H9 (cell line): ENCODE data around the gene PLD1. TPM values are rescaled to one million over a fixed set of nuclear protein-coding genes. Genes with fewer than 3 reads are reported as not detected.

Experiments
- DNase-seq: peaks from one replicate; pipeline ENCODE4 v3.0.0-alpha.2; 2017
- H2AFZ ChIP-seq: one replicate; pipeline ENCODE4 v1.6.1; 2013; ENCODE audit warnings: mild to moderate bottlenecking, low read length, control low read depth, moderate library complexity
- H2AK5ac ChIP-seq: 2 replicates; pipeline ENCODE4 v1.6.1; 2013; ENCODE audit warnings: low read length, control low read depth, mixed read lengths; ENCODE audit not compliant: insufficient read length
- H2BK120ac ChIP-seq: one replicate; pipeline ENCODE4 v1.6.1; 2013; ENCODE audit warnings: low read depth, mild to moderate bottlenecking, low read length, control low read depth, inconsistent platforms; ENCODE audit not compliant: poor library complexity, severe bottlenecking
- H2BK12ac ChIP-seq: 2 replicates; pipeline ENCODE4 v1.6.1; 2013; ENCODE audit warnings: low read length, control low read depth, mixed read lengths, low read depth; ENCODE audit not compliant: insufficient read length
- H2BK15ac ChIP-seq: 2 replicates; pipeline ENCODE4 v1.6.1; 2013; ENCODE audit warnings: low read depth, low read length, control low read depth
- H2BK20ac ChIP-seq: one replicate; pipeline ENCODE4 v1.6.1; 2013; ENCODE audit warnings: low read depth, mild to moderate bottlenecking, low read length, control low read depth, inconsistent platforms; ENCODE audit not compliant: poor library complexity, severe bottlenecking
- H2BK5ac ChIP-seq: 2 replicates; pipeline ENCODE4 v1.6.1; 2013; ENCODE audit warnings: low read length, control low read depth, mixed read lengths; ENCODE audit not compliant: insufficient read length
- H3K14ac ChIP-seq: 2 replicates; pipeline ENCODE4 v1.6.1; 2013; ENCODE audit warnings: low read length, control low read depth; ENCODE audit not compliant: insufficient read depth
- H3K18ac ChIP-seq: 2 replicates; pipeline ENCODE4 v1.6.1; 2013; ENCODE audit warnings: low read depth, mild to moderate bottlenecking, mixed read lengths, low read length, control low read depth; ENCODE audit not compliant: insufficient read length
- H3K23ac ChIP-seq: 2 replicates; pipeline ENCODE4 v1.6.1; 2013; ENCODE audit warnings: low read length, control low read depth, mixed read lengths, low read depth; ENCODE audit not compliant: insufficient read length
- H3K23me2 ChIP-seq: 2 replicates; pipeline ENCODE4 v1.6.1; 2013; ENCODE audit warnings: low read depth, mild to moderate bottlenecking, mixed read lengths, low read length, control low read depth; ENCODE audit not compliant: insufficient read length, poor library complexity, severe bottlenecking
- H3K27ac ChIP-seq: 2 replicates; pipeline ENCODE4 v1.5.1; 2013; ENCODE audit warnings: low read length, control low read depth, mixed read lengths, low read depth; ENCODE audit not compliant: insufficient read length
- H3K27me3 ChIP-seq: 2 replicates; pipeline ENCODE4 v1.6.1; 2013; ENCODE audit warnings: low read length, control low read depth, inconsistent platforms; ENCODE audit not compliant: insufficient read depth
- H3K4ac ChIP-seq: 2 replicates; pipeline ENCODE4 v1.6.1; 2013; ENCODE audit warnings: low read depth, mild to moderate bottlenecking, control low read depth, inconsistent platforms, low read length, moderate library complexity
- H3K4me1 ChIP-seq: 2 replicates; pipeline ENCODE4 v1.6.1; 2013; ENCODE audit warnings: low read length, control low read depth, inconsistent platforms; ENCODE audit not compliant: insufficient read depth
- H3K4me2 ChIP-seq: 2 replicates; pipeline ENCODE4 v1.6.1; 2013; ENCODE audit warnings: low read length, control low read depth, mixed read lengths; ENCODE audit not compliant: insufficient read length, insufficient read depth
- H3K56ac ChIP-seq: 2 replicates; pipeline ENCODE4 v1.6.1; 2013; ENCODE audit warnings: low read depth, mild to moderate bottlenecking, mixed read lengths, low read length, control low read depth; ENCODE audit not compliant: insufficient read length
- H3K79me1 ChIP-seq: 2 replicates; pipeline ENCODE4 v1.6.1; 2013; ENCODE audit warnings: low read depth, mild to moderate bottlenecking, moderate library complexity, low read length, control low read depth, inconsistent platforms; ENCODE audit not compliant: insufficient read depth, poor library complexity, severe bottlenecking
- H3K79me2 ChIP-seq: 2 replicates; pipeline ENCODE4 v1.6.1; 2013; ENCODE audit warnings: low read length, control low read depth, inconsistent platforms; ENCODE audit not compliant: insufficient read depth
- H3K9ac ChIP-seq: 2 replicates; pipeline ENCODE4 v1.6.1; 2013; ENCODE audit warnings: low read length, control low read depth, mixed read lengths; ENCODE audit not compliant: insufficient read length; ENCODE audit errors: extremely low read depth
- H3K9me3 ChIP-seq: one replicate; pipeline ENCODE4 v1.6.1; 2013; ENCODE audit warnings: low read depth, low read length, inconsistent platforms; ENCODE audit not compliant: control insufficient read depth
- H3T11ph ChIP-seq: one replicate; pipeline ENCODE4 v1.6.1; 2013; ENCODE audit warnings: mild to moderate bottlenecking, low read length, control low read depth, inconsistent platforms
- H4K20me1 ChIP-seq: one replicate; pipeline ENCODE4 v1.6.1; 2013; ENCODE audit not compliant: control insufficient read depth, insufficient read length, insufficient read depth
- H4K5ac ChIP-seq: 2 replicates; pipeline ENCODE4 v1.6.1; 2013; ENCODE audit warnings: low read depth, mild to moderate bottlenecking, mixed read lengths, low read length, control low read depth; ENCODE audit not compliant: insufficient read length
- H4K8ac ChIP-seq: replicated peaks from 2 replicates; pipeline ENCODE4 v1.6.1; 2013; ENCODE audit warnings: low read length, control low read depth, mixed read lengths, low read depth; ENCODE audit not compliant: insufficient read length
- H4K91ac ChIP-seq: 2 replicates; pipeline ENCODE4 v1.6.1; 2013; ENCODE audit warnings: low read depth, mild to moderate bottlenecking, moderate library complexity, mixed read lengths, low read length, control low read depth; ENCODE audit not compliant: insufficient read length
- H3K27ac Mint-ChIP-seq, 3 experiments: 2 replicates in 2 of 3; 3 replicates in 1 of 3; pipeline ENCODE4 v1.8.0; 2020 to 2021; ENCODE audit warnings: mixed read lengths in 3 of 3, mild to moderate bottlenecking in 1 of 3, moderate library complexity in 1 of 3
- H3K27me3 Mint-ChIP-seq: 2 replicates; pipeline ENCODE4 v1.8.0; 2021; ENCODE audit warnings: low read depth, mild to moderate bottlenecking, moderate library complexity, mixed read lengths
- H3K36me3 Mint-ChIP-seq, 3 experiments: 2 replicates in 2 of 3; 3 replicates in 1 of 3; pipeline ENCODE4 v1.8.0; 2020 to 2021; ENCODE audit warnings: low read depth in 3 of 3, mixed read lengths in 3 of 3; ENCODE audit not compliant: insufficient read depth in 1 of 3
- H3K4me1 Mint-ChIP-seq, 2 experiments: 2 replicates each; pipeline ENCODE4 v1.8.0; 2020; ENCODE audit warnings: mixed read lengths in 2 of 2
- H3K4me3 Mint-ChIP-seq, 2 experiments: 2 replicates in 1 of 2; 3 replicates in 1 of 2; pipeline ENCODE4 v1.8.0; 2020 to 2021; ENCODE audit warnings: mild to moderate bottlenecking in 2 of 2, mixed read lengths in 2 of 2, moderate library complexity in 1 of 2
- H3K9me3 Mint-ChIP-seq, 2 experiments: 2 replicates in 1 of 2; 3 replicates in 1 of 2; pipeline ENCODE4 v1.8.0; 2020; ENCODE audit warnings: mild to moderate bottlenecking in 2 of 2, mixed read lengths in 2 of 2, moderate library complexity in 1 of 2
- WGBS: extraction: QIAGEN DNeasy Blood & Tissue Kit; methylation state at CpG from one replicate; pipeline ENCODE4 v1.1.7; 2013; ENCODE audit warnings: missing lambda C conversion rate, low lambda C conversion rate, mixed read lengths; ENCODE audit not compliant: insufficient read length; ENCODE audit errors: extremely low coverage; 5-methylcytosine and 5-hydroxymethylcytosine counted together
- total RNA-seq: library from RNA; stranded (reverse); gene quantifications from 2 replicates; pipeline ENCODE4 v1.2.1, GENCODE V29; 2021
- TF ChIP-seq, protein P1 (sequence below): fragments of 200-600 bp; sonication (generic); conservative IDR thresholded peaks from 3 replicates; pipeline ENCODE4 v1.8.0; 2021; ENCODE audit warnings: antibody characterized with exemption, mild to moderate bottlenecking

PLD1 gene
- total RNA-seq, 1 experiment from 2014 or later = 1.8 TPM

DNA sequence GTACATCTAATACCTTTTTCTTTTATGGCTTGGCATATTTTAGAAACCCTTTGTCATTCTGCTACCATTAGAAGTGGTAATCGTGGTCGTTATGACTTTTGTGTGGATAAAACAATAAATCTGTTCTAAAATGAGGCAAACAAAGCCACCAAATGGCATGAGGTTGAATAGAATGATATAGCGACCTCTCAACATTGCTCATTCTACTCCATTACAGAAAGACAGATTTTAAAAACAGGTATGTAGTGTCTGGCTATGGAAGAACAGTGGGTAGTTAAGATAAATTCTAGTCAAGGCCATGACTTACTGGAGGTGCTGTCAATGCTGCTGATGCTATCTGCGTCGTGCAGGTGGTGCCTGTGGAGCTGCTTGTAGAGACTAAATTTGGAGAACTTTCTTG lies 123.2 kb downstream of the PLD1 start:
- Histone ChIP-seq H4K8ac (no peak overlapping the region), H4K91ac (no peak overlapping the region), H2BK120ac (no peak overlapping the region), H3K4me1 (no peaks in the 10 kb centered on the region), H3K79me1 (no peaks in the 10 kb centered on the region), H3K18ac (no peak overlapping the region), H2BK5ac (no peak overlapping the region), H3K27ac (no peak overlapping the region), H2BK12ac (no peak overlapping the region), H3K9ac (no peak overlapping the region), H2BK20ac (no peak overlapping the region), H3T11ph (no peak overlapping the region), H3K9me3 (no peaks in the 10 kb centered on the region), H3K56ac (no peak overlapping the region), H3K23ac (no peak overlapping the region), H2BK15ac (no peak overlapping the region), H3K23me2 (no peaks in the 10 kb centered on the region), H2AK5ac (no peak overlapping the region), H3K27me3 (no peaks in the 10 kb centered on the region), H3K4ac (no peak overlapping the region), H3K4me2 (no peak overlapping the region), H2AFZ (no peak overlapping the region), H3K14ac (no peak overlapping the region), H4K20me1 (no peaks in the 10 kb centered on the region), H4K5ac (no peak overlapping the region), H3K79me2 (no peaks in the 10 kb centered on the region)
- no peak for DNase-seq
- TF ChIP-seq, protein P1, sequence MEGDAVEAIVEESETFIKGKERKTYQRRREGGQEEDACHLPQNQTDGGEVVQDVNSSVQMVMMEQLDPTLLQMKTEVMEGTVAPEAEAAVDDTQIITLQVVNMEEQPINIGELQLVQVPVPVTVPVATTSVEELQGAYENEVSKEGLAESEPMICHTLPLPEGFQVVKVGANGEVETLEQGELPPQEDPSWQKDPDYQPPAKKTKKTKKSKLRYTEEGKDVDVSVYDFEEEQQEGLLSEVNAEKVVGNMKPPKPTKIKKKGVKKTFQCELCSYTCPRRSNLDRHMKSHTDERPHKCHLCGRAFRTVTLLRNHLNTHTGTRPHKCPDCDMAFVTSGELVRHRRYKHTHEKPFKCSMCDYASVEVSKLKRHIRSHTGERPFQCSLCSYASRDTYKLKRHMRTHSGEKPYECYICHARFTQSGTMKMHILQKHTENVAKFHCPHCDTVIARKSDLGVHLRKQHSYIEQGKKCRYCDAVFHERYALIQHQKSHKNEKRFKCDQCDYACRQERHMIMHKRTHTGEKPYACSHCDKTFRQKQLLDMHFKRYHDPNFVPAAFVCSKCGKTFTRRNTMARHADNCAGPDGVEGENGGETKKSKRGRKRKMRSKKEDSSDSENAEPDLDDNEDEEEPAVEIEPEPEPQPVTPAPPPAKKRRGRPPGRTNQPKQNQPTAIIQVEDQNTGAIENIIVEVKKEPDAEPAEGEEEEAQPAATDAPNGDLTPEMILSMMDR = no peak
- Mint-ChIP-seq H3K4me3 (no peak overlapping the region), H3K27me3 (no peaks in the 10 kb centered on the region; the same call in 1 of the 2 replicates), H3K36me3 (no peaks in the 10 kb centered on the region), H3K9me3 (no peaks in the 10 kb centered on the region), H3K27ac (no peak overlapping the region), H3K4me1 (no peaks in the 10 kb centered on the region)
- no CpG with 5 or more reads among the region's 5 CpGs for WGBS
